ENCODE measurements around the gene SLC39A12.

- TF ChIP-seq POLR2A (IDR thresholded peaks at IDR 0.05; ENCODE audit: low read depth, low read length) (no peak), POLR2AphosphoS5 (IDR thresholded peaks at IDR 0.05; ENCODE audit: low read depth, low read length) (no peak)
Measured at GRCh38 chr10:18020523-18020922, 68.8 kb downstream of the SLC39A12 start.

All from GM12891 (cell line).